NCI-H82 treated with DMSO at 0.1 percent for 48 hours (cell line): ENCODE measurements around the gene CRCP.

Experiments used
- DNase-seq: peaks from one replicate; lab custom pipeline; 2025; ENCODE audit not compliant: unreplicated experiment; lab: John Stamatoyannopoulos, UW

Gene CRCP

DNA sequence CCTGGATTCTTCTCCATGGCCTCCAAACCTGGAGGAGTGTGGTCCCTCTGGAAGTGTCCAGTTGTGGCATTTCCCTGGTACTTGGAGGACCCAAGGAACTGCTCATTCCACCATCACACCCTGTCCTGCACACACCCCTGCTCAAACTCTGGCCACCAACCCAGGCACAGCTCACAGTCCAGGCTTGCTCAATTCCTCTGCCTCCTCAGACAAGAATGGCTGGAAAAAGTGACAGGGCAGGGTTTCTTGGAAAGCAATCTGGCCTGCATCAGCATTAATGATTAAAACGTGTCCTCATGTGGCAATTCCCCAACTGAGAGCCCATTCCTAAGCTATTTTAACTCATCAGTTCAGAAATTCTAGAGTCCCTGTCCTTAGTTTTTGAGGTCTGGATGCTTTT lies 73.3 kb downstream of the CRCP start:
- no peak for DNase-seq

DNA sequence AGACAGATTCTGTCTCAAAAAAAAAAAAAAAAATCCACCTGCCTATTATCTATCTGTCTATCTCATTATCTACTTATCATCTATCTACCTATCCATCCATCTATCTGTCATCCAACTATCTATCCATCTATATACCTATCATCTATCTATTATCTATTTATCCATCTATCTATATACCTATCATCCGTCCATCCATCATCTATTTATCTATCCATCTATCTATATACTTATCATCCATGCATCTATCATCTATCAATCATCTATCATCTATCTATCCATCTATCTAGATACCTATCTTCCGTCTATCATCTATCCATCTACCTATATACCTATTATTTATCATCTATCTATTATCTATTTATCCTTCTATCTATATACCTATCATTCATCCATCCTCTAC lies 74.0 kb downstream of the CRCP start:
- DNase-seq = no peak

DNA sequence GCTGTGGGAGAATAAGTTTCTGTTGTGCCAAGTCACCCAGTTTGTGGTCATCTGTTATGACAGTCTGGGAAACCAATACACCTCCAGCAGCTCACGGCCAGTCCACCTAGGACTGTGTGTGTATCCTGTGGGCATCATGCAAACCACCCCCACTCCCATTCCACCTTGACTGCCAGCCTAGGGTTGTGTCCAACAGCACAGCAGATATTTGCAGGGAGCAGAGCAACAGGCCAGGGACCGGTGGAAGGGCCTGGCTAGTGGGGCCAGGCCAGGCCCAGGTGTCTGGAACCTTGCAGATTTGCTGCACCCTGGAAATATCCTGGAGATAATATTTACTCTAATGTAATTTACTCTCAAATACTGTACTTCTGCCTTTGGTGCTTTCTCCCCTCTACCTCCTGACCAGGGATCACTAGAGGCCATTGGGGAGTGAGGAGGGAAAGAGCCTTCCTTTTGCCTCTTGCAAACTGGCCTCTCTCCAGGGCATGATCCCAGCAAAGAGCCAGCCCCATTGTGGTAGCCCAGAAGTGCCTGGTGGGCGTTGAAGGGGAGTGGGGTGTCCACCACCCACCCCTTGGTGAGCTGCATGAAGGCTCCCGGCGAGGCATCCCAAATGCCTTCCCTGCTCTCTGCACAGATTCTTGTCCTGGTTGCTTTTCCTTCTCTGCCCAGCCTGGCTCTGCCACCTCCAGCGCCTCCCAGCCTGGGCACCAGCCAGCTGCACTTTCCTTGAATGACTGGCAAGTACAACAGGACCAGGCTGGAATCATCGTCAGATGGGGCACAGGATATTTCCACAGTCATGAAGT lies 75.3 kb downstream of the CRCP start:
- DNase-seq = no peak

DNA sequence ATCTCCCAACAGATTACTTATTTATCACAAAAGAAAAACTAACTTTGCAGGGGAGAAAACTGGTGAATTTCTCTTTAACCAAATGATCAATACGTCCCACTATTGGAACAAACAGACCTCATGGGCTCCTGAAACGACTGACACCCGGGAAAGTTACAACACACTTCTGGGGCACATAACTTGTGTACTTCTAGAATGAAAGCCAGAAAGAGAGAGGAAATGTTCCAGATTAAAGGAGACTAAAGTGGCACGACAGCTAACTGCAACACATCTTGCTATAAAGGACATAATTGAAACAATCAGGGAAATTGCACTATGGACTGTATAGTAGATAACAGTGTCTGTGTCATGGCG lies 75.8 kb downstream of the CRCP start:
- DNase-seq = no peak

DNA sequence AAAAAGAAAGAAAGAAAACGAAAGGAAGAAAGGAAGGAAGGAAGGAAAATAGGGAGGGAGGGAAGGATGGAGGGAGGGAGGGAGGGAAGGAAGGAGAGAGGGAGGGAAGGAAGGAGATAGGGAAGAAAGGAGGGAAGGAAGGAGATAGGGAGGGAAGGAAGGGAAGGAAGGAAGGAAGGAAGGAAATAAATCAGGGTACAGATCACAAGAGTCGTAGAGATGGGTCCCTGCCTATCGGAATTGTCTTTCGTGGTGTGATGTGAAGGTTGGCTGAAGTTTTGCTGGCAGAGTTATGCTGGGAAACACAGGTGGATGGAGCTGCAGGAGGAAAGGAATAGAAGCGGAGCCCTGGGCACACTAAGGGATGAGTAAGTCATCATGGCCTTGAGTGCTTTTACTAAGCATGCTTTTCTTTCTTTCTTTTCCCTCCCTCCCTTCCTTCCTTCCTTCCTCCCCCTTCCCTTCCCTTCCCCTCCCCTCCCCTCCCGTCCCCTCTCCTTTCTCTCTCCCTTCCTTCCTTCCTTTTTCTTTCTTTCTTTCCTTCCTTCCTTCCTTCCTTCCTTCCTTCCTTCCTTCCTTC lies 78.6 kb downstream of the CRCP start:
- DNase-seq = no peak

DNA sequence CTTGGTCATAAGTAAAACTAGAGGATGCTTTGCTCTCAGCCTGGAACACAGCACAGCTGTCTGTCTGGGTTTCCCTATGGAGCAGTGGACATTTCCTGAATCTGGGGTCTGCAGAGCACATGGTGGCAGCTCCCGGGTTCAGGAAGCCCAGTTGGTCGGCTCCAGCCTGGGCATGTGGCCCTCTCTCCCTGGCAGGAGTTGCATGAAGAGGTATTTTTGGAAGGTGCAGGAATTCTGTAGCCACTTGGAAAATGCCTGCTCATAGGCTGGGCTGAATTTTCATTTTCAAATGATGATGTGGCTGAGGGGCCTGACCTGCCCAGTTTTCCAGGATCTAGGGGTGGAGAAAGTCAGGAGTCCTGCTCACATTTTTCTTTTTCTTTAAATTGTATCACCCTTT lies 83.8 kb downstream of the CRCP start:
- DNase-seq = no peak

DNA sequence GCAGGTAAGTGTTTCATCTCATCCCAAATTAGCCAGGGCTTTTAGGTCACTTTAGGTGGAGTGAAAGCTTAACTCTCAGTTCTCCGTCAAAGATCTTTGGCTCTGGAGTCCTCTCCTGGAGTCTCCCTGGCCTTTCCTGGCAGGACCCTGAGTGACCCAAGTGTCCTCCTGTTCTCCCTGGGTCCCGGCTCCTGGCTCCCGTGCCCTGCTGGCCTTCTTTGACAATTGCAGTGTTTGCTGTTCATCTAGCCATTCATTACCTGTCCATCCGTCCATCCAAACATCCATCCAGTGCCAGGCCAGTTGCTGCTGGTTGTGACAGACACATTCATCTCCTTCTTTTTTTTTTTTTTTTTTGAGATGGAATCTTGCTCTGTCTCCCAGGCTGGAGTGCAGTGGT lies 84.3 kb downstream of the CRCP start:
- no peak for DNase-seq

DNA sequence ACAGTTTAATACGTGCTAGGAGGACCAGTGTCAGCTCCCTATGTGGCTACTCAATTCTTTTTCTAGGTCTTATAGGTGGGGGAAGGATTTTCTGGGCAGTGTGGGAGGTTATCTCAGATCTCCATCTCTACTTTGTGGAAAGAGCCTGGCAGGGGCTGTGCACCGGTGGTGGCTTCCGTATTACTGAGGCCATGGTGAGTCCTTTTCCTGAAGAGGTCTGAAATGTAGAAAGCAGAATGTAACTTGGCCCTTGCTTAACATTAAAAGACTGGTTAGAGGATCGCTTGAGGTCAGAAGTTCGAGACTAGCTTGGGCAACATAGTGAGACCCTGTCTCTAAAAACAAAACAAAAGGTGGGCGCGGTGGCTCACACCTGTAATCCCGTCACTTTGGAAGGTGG lies 87.8 kb downstream of the CRCP start:
- no peak for DNase-seq
